ENCODE measurements around the gene PROB1. TPM values are rescaled to one million over a fixed set of nuclear protein-coding genes. Genes with fewer than 3 reads are reported as not detected.
A peak's percentile ranks its signal among the peaks of the same experiment; 100 is the strongest.

Gene PROB1
- total RNA-seq, 1 donor from 2014 or later, result 2.2 TPM

- DNase-seq (ENCODE audit: low spot score, unreplicated experiment), result no peak
- Mint-ChIP-seq H3K36me3 (ENCODE audit: insufficient read depth) (peaks cover 7% of the 10 kb centered on the region), H3K4me3 (ENCODE audit: low read depth) (no peak overlapping the region)
Measured at GRCh38 chr5:139374909-139375308, 20.0 kb downstream of the PROB1 start.

GRCh38 chr5:139371482-139372435 is 23.1 kb downstream of the PROB1 start:
- no peak for TF ChIP-seq CTCF (IDR thresholded peaks at IDR 0.05; ENCODE audit: unreplicated experiment)
- peaks cover 8% of the 10 kb centered on the region for H3K36me3 Mint-ChIP-seq (ENCODE audit: insufficient read depth)
- no peak overlapping the region for H3K4me3 Mint-ChIP-seq (ENCODE audit: low read depth)
- H3K27me3 Mint-ChIP-seq, result no peaks in the 10 kb centered on the region
- no peaks in the 10 kb centered on the region for H3K4me1 Mint-ChIP-seq (ENCODE audit: low read depth)
- H3K9me3 Mint-ChIP-seq (ENCODE audit: low read depth), result no peaks in the 10 kb centered on the region
- no peak for DNase-seq (ENCODE audit: low spot score, unreplicated experiment)
- H3K27ac Mint-ChIP-seq, result peak overlapping the region; percentile 63

More at GRCh38 chr5:139374909-139375308, 20.0 kb downstream of the PROB1 start:
- no peak for TF ChIP-seq CTCF (IDR thresholded peaks at IDR 0.05; ENCODE audit: unreplicated experiment)
- H3K27ac Mint-ChIP-seq, result no peak overlapping the region
- H3K4me1 Mint-ChIP-seq (ENCODE audit: low read depth), result no peaks in the 10 kb centered on the region
- H3K27me3 Mint-ChIP-seq, result no peaks in the 10 kb centered on the region
- no peaks in the 10 kb centered on the region for H3K9me3 Mint-ChIP-seq (ENCODE audit: low read depth)

GRCh38 chr5:139369181-139369580 is 25.7 kb downstream of the PROB1 start:
- Mint-ChIP-seq H3K4me3 (ENCODE audit: low read depth) (no peak overlapping the region), H3K27ac (no peak overlapping the region), H3K9me3 (ENCODE audit: low read depth) (no peaks in the 10 kb centered on the region), H3K36me3 (ENCODE audit: insufficient read depth) (peaks cover 18% of the 10 kb centered on the region), H3K27me3 (no peaks in the 10 kb centered on the region), H3K4me1 (ENCODE audit: low read depth) (no peaks in the 10 kb centered on the region)
- no peak for TF ChIP-seq CTCF (IDR thresholded peaks at IDR 0.05; ENCODE audit: unreplicated experiment)
- no peak for DNase-seq (ENCODE audit: low spot score, unreplicated experiment)

- no peak overlapping the region for H3K27ac Mint-ChIP-seq
- H3K4me3 Mint-ChIP-seq (ENCODE audit: low read depth), result no peak overlapping the region
- no peak for TF ChIP-seq CTCF (IDR thresholded peaks at IDR 0.05; ENCODE audit: unreplicated experiment)
- H3K27me3 Mint-ChIP-seq, result no peaks in the 10 kb centered on the region
- DNase-seq (ENCODE audit: low spot score, unreplicated experiment), result no peak
- H3K4me1 Mint-ChIP-seq (ENCODE audit: low read depth), result no peaks in the 10 kb centered on the region
- H3K36me3 Mint-ChIP-seq (ENCODE audit: insufficient read depth), result peaks cover 23% of the 10 kb centered on the region
- H3K9me3 Mint-ChIP-seq (ENCODE audit: low read depth), result no peaks in the 10 kb centered on the region
Measured at GRCh38 chr5:139368613-139369012, 26.3 kb downstream of the PROB1 start.

GRCh38 chr5:139364466-139364865 is 30.4 kb downstream of the PROB1 start:
- H3K36me3 Mint-ChIP-seq (ENCODE audit: insufficient read depth), result peaks cover 24% of the 10 kb centered on the region

More at GRCh38 chr5:139364466-139364865, 30.4 kb downstream of the PROB1 start:
- H3K4me1 Mint-ChIP-seq (ENCODE audit: low read depth), result no peaks in the 10 kb centered on the region
- H3K9me3 Mint-ChIP-seq (ENCODE audit: low read depth), result no peaks in the 10 kb centered on the region
- no peak overlapping the region for H3K4me3 Mint-ChIP-seq (ENCODE audit: low read depth)
- H3K27me3 Mint-ChIP-seq, result no peaks in the 10 kb centered on the region
- no peak overlapping the region for H3K27ac Mint-ChIP-seq
- TF ChIP-seq CTCF (IDR thresholded peaks at IDR 0.05; ENCODE audit: unreplicated experiment), result no peak
- no peak for DNase-seq (ENCODE audit: low spot score, unreplicated experiment)

All from progenitor cell of endocrine pancreas (in vitro differentiated cells).